HG02981 (cell line): ENCODE measurements around the gene CCIN.

Source experiments
- ATAC-seq: cut with Tn5 transposase; IDR thresholded peaks from one replicate; pipeline ENCODE4 v1.9.1; 2021; ENCODE audit warnings: mild to moderate bottlenecking, moderate library complexity; ENCODE audit not compliant: unreplicated experiment

Gene CCIN

DNA sequence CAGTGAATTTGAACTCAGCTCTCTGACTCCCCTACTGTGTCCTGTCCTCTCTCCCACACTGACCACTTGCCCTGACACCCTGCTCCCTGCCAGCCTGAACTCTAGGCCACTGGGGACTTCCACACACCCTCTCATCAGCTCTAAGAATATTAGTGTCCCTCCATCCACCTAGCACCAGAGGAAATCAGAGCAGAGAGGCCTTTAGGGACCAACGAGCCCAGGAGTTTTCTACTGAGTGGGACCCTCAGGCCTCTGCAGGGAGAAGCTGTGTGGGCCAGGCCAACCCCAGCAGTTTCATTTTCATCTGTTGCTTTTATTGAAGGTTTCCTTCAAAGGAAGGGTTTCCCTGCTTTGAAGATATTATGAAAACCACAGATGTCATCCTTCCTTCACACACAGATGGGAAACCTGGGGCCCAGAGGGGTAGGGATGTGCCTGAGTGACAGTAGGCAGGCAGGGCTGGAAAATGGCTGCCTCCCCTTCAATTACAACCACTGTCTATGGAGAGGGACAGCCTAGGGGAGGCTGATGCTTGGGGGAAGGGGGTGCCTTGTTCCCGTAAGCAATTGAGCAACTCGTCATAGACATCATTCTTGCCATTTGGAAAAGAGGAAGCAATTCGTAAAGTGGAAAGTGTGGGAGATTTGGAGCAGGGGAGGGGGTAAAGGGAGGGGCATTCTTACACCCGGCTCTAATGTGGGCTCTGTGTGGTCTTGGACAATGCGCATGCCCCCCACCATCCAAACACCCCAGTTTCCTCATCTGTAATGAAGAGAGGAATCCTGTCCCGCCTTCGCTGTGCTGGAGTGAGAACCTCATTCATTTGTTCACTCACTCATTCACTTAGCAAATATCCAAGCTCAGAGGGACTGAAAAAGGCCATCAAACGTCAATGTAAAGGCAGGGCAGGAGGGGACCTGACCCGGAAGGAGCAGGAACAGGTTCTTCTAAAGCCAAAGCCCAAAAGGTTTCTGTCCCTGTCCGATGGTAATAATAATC lies 28.8 kb upstream of the CCIN start:
- ATAC-seq = no peak

- no peak for ATAC-seq
These were observed 27.9 kb upstream of the CCIN start for GRCh38 chr9:36141288-36141687.

- ATAC-seq = no peak
These were observed 27.4 kb upstream of the CCIN start for GRCh38 chr9:36141761-36142160.

- no peak for ATAC-seq
These were observed 26.5 kb upstream of the CCIN start for GRCh38 chr9:36142510-36143244.

- ATAC-seq = no peak
These were observed 25.9 kb upstream of the CCIN start for GRCh38 chr9:36143245-36143641.

- ATAC-seq = no peak
These were observed 24.6 kb upstream of the CCIN start for GRCh38 chr9:36144309-36145232.

GRCh38 chr9:36145970-36146369 lies 23.2 kb upstream of the CCIN start:
- ATAC-seq = no peak

GRCh38 chr9:36146651-36147050 lies 22.5 kb upstream of the CCIN start:
- no peak for ATAC-seq

GRCh38 chr9:36147441-36148175 lies 21.6 kb upstream of the CCIN start:
- no peak for ATAC-seq

- ATAC-seq = no peak
These were observed 20.7 kb upstream of the CCIN start for GRCh38 chr9:36148311-36149051.

DNA sequence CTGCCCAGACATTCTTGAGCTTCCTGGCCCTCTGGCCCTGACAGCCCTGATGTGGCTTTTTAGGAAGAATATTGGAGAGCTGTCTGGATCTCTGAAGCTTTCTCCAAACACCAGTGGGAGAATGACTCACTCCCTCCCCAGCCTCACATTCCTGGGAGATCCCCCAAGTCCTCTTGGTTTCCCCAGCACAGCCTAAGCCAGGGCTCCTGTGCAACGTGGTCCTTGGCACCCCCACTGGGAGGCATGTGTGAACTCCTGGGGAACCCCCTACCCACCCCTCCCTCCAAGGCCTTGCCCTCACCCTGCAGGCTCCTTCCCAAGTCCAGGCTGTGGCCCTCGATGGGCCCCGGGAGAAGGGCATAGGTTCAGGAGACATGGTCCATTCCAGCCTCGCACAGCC lies 20.0 kb upstream of the CCIN start:
- no peak for ATAC-seq

GRCh38 chr9:36150574-36151315 lies 18.4 kb upstream of the CCIN start:
- ATAC-seq = no peak

- peak; percentile 86 for ATAC-seq
These were observed 17.6 kb upstream of the CCIN start for GRCh38 chr9:36151316-36152210.

- ATAC-seq = no peak
These were observed 16.3 kb upstream of the CCIN start for GRCh38 chr9:36152741-36153438.

- no peak for ATAC-seq
These were observed 15.4 kb upstream of the CCIN start for GRCh38 chr9:36153746-36154145.

DNA sequence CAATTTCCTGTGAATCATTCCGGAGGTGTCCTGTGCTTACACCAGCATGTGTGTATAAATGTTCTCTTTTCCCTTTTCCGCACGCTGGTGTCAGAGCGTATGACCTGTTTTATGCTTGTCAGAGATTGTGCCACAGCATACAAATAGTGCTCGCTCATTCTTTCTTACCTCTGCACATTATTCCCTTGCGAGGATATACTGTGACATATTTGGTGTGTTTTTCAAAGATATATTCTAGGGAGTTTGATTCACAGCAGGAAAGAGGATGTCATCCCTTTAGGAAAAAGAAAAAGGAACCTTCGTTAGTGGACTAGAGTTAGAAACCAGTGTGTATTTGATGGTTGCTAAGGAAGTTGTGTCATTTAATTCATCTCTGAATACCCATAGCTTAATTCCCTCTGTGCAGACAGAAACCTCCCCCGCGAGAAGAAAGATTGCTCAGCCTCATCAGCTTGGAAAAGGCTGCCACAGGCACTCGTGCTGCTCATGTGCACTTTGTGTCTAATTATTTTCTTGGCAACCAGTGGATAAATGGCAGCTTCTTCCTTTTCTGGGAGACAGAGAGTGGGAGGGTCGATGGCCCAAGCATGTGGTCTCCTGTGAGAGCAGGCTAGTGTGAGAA lies 14.7 kb upstream of the CCIN start:
- ATAC-seq = no peak

GRCh38 chr9:36156116-36156515 lies 13.1 kb upstream of the CCIN start:
- no peak for ATAC-seq
